ENCODE data around the gene CHGA.

Gene CHGA

DNA sequence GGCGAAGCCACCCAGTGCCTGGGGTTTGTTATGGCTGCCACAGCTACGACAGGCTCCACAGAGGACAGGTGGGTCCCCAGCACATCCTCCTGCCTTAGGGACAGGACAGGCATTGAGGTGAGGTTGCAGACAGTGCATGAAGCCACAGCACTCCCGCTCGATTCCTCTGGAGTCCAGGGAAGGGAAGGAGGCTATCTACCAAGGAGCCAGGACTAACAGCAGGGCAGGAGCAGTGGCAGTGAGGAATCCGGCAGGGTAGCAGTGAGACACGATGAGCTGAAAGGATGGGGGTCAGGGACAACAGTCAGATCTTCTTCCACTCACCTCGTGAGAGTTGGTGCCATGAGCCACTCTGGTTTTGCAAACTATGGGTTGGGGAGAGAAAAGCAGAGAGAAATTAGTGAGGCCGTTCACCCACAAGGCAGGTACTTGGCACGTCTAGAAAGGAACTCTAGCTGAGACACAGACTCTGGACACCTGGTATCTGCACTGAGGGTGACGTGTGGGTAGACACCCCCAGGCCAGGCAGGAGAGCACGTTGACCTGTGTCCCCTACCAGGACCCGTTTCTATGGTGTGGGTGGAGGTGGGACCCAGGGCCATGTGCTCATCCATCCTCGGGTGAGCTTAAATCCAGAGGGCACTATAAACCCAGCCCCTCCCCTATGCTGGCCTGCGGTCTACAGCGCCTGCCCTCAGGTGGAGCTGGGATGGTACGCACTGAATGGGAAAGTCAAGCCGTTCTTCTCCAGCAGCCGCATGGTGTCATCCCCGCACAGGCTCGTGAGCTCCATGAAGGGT lies 39.3 kb downstream of the CHGA start:
- ChIA-PET CTCF (no interaction called here), POLR2A (interaction anchor here (0.7 kb wide), 1 partner anchor 153 kb away, joined by 3 read pairs; no protein-coding TSS in a partner anchor)
- no peak for TF ChIP-seq SP1 (IDR thresholded peaks at IDR 0.05)
- TF ChIP-seq FOXM1 (IDR thresholded peaks at IDR 0.05; ENCODE audit: borderline replicate concordance) = no peak
- TF ChIP-seq BHLHE40 (IDR thresholded peaks at IDR 0.05; ENCODE audit: borderline replicate concordance) = no peak
- TF ChIP-seq HDGF (IDR thresholded peaks at IDR 0.05; ENCODE audit: borderline replicate concordance) = no peak
- no peak for TF ChIP-seq ELF4 (IDR thresholded peaks at IDR 0.05)
- no peak for TF ChIP-seq FOXK2 (IDR thresholded peaks at IDR 0.05)
- TF ChIP-seq L3MBTL2 (conservative IDR thresholded peaks at IDR 0.05) = no peak
- no peak for TF ChIP-seq NFRKB (IDR thresholded peaks at IDR 0.05)
- no peak for TF ChIP-seq CTBP1 (IDR thresholded peaks at IDR 0.05; ENCODE audit: borderline replicate concordance)
- TF ChIP-seq FOXA1 (IDR thresholded peaks at IDR 0.05) = no peak
- DNase-seq (ENCODE audit: extremely low spot score) = no peak

DNA sequence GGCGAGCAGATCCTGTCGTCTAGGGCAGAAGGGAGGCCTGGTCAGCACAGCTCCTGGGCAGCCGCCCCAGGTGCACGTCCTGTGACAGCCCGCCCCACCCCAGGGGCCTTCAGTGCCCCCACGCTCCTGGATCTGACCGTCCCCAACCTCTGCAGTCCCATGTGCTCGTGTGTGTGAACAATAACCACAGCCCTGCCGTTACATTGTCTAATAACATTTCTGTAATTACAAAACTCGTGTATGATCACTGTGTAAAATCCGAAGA lies 39.8 kb downstream of the CHGA start:
- TF ChIP-seq FOXA1 (IDR thresholded peaks at IDR 0.05) (no peak), CTBP1 (IDR thresholded peaks at IDR 0.05; ENCODE audit: borderline replicate concordance) (no peak), ELF4 (IDR thresholded peaks at IDR 0.05) (no peak), BHLHE40 (IDR thresholded peaks at IDR 0.05; ENCODE audit: borderline replicate concordance) (no peak), FOXK2 (IDR thresholded peaks at IDR 0.05) (no peak), ARNT (IDR thresholded peaks at IDR 0.05) (no peak), SUZ12 (IDR thresholded peaks at IDR 0.05) (no peak), HDGF (IDR thresholded peaks at IDR 0.05; ENCODE audit: borderline replicate concordance) (no peak), FOXM1 (IDR thresholded peaks at IDR 0.05; ENCODE audit: borderline replicate concordance) (no peak), LEF1 (IDR thresholded peaks at IDR 0.05; ENCODE audit: borderline replicate concordance) (no peak), SP1 (IDR thresholded peaks at IDR 0.05) (no peak), TARDBP (IDR thresholded peaks at IDR 0.05) (no peak), L3MBTL2 (conservative IDR thresholded peaks at IDR 0.05) (no peak), ZNF384 (IDR thresholded peaks at IDR 0.05) (no peak), NFRKB (IDR thresholded peaks at IDR 0.05) (no peak)
- TF ChIP-seq, protein P1, sequence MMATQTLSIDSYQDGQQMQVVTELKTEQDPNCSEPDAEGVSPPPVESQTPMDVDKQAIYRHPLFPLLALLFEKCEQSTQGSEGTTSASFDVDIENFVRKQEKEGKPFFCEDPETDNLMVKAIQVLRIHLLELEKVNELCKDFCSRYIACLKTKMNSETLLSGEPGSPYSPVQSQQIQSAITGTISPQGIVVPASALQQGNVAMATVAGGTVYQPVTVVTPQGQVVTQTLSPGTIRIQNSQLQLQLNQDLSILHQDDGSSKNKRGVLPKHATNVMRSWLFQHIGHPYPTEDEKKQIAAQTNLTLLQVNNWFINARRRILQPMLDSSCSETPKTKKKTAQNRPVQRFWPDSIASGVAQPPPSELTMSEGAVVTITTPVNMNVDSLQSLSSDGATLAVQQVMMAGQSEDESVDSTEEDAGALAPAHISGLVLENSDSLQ (IDR thresholded peaks at IDR 0.05) = no peak
- ChIA-PET CTCF (no interaction called here), POLR2A (interaction anchor here (1.0 kb wide), 1 partner anchor 221 kb away, joined by 4 read pairs; no protein-coding TSS in a partner anchor)
- no peak for DNase-seq (ENCODE audit: extremely low spot score)

DNA sequence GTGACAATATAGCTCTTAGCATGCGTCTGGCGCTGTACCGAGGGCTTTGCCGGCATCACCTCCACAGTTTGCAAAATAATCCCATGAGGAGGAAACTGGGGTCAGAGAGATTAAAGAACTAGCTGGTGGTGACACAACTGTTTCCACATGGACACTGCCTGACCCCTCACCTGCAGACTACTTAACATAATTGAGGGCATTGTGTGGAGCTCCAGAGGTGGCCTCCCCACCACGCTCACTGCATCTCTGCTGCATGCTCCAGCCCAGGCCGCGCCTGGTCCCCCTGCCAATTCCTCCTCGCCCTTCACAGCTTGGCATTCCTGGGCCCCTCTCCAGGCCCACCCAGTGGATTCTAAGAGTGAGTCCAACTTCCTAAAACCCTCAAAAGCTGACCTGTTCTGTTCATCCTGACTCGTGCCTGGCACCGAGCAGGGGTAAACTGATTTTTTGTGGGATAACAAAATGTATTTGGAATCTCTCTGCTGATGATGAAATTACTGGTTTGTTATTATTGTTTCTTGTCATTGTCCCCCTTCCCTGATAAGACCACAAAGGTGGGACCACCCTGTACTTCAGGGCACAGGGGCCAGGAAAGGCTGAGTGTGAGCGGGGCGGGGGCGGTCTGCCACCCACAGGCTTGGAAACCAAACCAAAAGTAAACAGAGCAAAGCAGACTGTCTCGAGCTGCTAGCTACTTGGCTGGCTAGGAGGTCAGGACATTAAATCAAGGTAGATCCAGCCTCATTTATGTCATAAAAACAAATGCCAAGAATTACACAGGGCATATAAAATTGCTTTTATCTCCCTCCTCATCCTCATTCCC lies 40.6 kb downstream of the CHGA start:
- no peak for DNase-seq (ENCODE audit: extremely low spot score)

DNA sequence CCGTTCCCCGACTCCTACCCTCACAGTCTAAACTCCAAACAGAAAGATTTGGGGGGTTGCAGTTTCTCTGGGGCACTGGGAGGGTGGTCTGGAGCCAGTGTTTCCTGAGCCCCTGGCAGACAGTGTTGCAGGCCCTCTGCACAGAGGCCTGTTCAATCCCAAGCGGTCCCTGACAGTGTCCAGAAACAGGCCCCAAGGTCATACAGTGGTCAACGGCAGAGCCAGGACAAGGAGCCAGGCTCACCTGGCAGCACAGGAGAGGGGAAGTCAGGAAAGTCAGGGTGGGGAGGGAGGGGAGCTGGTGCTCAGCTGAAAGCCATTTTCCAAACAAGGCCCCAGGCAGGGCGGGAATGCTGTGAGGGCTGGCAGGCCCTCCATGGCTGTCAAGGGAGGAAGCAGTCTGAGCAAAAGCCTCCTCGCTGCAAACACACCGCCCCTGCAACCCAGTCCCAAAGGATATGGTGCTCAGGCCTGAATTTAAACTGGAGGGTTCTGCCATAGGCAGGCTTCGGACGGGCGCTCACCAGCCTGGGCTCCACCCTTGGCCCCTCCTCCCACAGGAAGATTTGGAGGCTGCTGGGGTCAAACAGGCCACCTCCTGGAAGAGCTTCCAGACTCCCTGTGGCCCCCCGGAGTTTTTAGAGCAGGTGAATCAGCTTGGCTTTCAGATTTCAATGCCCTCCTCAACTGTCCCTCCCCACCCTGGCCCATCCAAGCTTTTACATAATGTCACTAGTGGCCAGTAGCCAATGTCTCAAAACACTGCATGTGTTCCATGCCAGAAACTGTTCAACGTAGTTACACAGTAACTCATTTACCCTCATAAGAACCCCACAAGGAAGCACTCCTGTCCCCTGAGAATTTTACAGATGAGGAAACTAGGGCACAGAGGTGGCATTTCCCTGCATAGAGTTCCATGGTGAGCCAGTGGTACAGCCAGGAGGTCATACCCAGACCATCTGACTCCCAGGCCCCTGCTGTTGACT lies 41.5 kb downstream of the CHGA start:
- CTCF ChIA-PET = no interaction called here

More for the DNA sequence above, 40.6 kb downstream of the CHGA start:
- TF ChIP-seq ELF4 (IDR thresholded peaks at IDR 0.05) (no peak), FOXA1 (IDR thresholded peaks at IDR 0.05) (no peak), FOXK2 (IDR thresholded peaks at IDR 0.05) (no peak), NFRKB (IDR thresholded peaks at IDR 0.05) (no peak)
- POLR2A ChIA-PET = interaction anchor here (1.0 kb wide), 1 partner anchor 220 kb away, joined by 4 read pairs; no protein-coding TSS in a partner anchor
- CTCF ChIA-PET = no interaction called here

DNA sequence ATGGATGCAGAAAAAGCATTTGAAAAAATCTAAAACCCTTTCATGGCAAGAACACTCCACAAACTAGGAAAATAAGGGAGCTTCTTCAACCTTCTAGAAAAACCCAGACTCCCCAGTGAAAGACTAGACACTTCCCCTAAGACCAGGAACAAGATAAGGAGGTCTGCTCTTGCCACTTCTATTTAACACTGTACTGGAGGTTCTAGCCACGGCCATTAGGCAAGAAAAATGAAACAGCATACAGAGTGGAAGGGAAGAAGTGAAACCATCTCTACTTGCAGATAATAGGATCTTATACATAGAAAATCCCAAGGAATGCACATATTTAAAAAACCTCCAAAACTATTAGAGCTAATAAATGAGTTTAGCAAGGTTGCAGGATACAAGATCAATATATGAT lies 42.3 kb downstream of the CHGA start:
- ChIA-PET POLR2A (no interaction called here), CTCF (interaction anchor here (1.1 kb wide), 1 partner anchor 148 kb away, joined by 4 read pairs; no protein-coding TSS in a partner anchor)
- no peak for DNase-seq (ENCODE audit: extremely low spot score)
- TF ChIP-seq TARDBP (IDR thresholded peaks at IDR 0.05) = no peak
- no peak for TF ChIP-seq HDGF (IDR thresholded peaks at IDR 0.05; ENCODE audit: borderline replicate concordance)
- no peak for TF ChIP-seq ARNT (IDR thresholded peaks at IDR 0.05)
- TF ChIP-seq FOXM1 (IDR thresholded peaks at IDR 0.05; ENCODE audit: borderline replicate concordance) = no peak
- TF ChIP-seq, protein P1 (IDR thresholded peaks at IDR 0.05) = no peak
- no peak for TF ChIP-seq ELF4 (IDR thresholded peaks at IDR 0.05)
- TF ChIP-seq ZNF384 (IDR thresholded peaks at IDR 0.05) = no peak
- TF ChIP-seq BHLHE40 (IDR thresholded peaks at IDR 0.05; ENCODE audit: borderline replicate concordance) = no peak
- no peak for TF ChIP-seq SUZ12 (IDR thresholded peaks at IDR 0.05)

More for the DNA sequence above, 41.5 kb downstream of the CHGA start:
- DNase-seq (ENCODE audit: extremely low spot score) = no peak
- POLR2A ChIA-PET = no interaction called here
- TF ChIP-seq SUZ12 (IDR thresholded peaks at IDR 0.05) = no peak
- no peak for TF ChIP-seq FOXA1 (IDR thresholded peaks at IDR 0.05)
- no peak for TF ChIP-seq ARNT (IDR thresholded peaks at IDR 0.05)
- no peak for TF ChIP-seq SP1 (IDR thresholded peaks at IDR 0.05)
- no peak for TF ChIP-seq TARDBP (IDR thresholded peaks at IDR 0.05)
- no peak for TF ChIP-seq LEF1 (IDR thresholded peaks at IDR 0.05; ENCODE audit: borderline replicate concordance)
- no peak for TF ChIP-seq CTBP1 (IDR thresholded peaks at IDR 0.05; ENCODE audit: borderline replicate concordance)
- TF ChIP-seq BHLHE40 (IDR thresholded peaks at IDR 0.05; ENCODE audit: borderline replicate concordance) = no peak
- TF ChIP-seq, protein P1 (IDR thresholded peaks at IDR 0.05) = no peak
- no peak for TF ChIP-seq FOXK2 (IDR thresholded peaks at IDR 0.05)
- TF ChIP-seq NFRKB (IDR thresholded peaks at IDR 0.05) = no peak
- TF ChIP-seq ELF4 (IDR thresholded peaks at IDR 0.05) = no peak
- no peak for TF ChIP-seq HDGF (IDR thresholded peaks at IDR 0.05; ENCODE audit: borderline replicate concordance)
- no peak for TF ChIP-seq L3MBTL2 (conservative IDR thresholded peaks at IDR 0.05)
- TF ChIP-seq ZNF384 (IDR thresholded peaks at IDR 0.05) = no peak
- TF ChIP-seq FOXM1 (IDR thresholded peaks at IDR 0.05; ENCODE audit: borderline replicate concordance) = no peak

Data from HEK293T (cell line).